DLD1 (cell line): ENCODE data around the gene CACNA2D2.

Experiments used
- in situ Hi-C: cut with HindIII; loops from 2 replicates; pipeline ENCODE4 v1.10.0; 2017; ENCODE audit warnings: low sequenced_read_pairs

Gene CACNA2D2

DNA sequence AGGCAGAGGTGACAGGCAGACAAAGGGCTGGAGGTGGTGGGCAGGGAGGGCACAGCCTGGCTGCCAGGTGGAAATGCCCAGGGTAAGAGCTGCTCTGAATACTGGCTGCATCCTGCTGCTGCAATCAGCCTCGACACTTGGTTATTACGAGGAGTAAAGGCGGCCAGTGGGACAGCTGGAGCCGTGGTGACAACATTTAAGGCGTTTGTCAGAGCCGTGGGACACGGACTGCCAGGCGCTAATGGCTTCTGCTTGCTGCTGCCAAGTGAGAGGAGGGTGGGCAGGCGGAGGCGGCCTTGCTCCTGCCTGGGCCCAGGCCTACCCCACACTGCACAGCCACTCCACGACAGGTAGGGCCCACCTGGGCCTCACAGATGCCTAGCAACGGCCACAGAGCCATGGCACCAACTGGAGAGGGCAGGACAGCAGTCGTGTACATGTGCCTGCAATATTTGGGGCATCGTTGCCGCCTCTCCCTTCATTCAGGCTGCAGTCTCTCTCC is 94.9 kb downstream of the CACNA2D2 start:
- in situ Hi-C loops = no loop called here

DNA sequence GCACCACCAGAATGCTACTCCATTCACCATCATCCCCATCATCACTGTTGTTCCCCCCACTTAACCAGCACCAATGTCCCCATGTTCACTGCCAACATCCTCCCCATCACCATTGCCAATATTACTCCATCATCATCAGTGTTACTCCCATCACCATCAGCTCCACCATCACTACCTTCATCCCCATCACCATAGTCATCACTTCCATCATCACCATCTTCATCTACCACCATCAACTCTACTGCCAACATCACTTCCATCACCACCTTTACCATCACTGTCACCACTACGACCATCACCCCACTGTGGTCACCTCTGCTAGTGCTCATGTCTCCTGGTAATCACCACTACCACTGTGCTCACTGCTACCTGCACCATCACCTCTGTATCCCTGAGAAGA is 96.9 kb downstream of the CACNA2D2 start:
- in situ Hi-C loops = no loop called here

DNA sequence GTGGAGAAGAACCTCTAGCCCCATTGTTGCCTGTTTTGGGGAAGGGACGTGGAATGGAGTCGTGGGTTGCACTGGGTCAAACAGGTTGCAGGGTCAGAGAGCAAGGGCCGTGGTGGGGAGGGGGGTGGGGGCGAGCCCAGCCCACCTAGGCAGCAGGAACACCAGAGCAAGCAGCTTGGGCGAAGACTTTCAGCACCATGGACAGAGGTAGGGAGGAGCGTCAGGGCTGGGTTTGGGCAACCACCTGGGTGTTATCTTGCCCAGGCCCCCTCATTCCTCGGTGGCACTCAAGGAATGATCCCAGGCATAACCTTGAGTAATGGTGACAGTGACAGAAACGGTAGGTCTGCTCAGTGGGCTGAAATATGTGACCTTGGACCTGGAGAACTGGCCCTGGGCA is 98.2 kb downstream of the CACNA2D2 start:
- in situ Hi-C loops = no loop called here

GRCh38 chr3:50401978-50402595 is 101.3 kb downstream of the CACNA2D2 start:
- in situ Hi-C loops = no loop called here

- in situ Hi-C loops = no loop called here
Measured at GRCh38 chr3:50396502-50396901, 106.9 kb downstream of the CACNA2D2 start.

DNA sequence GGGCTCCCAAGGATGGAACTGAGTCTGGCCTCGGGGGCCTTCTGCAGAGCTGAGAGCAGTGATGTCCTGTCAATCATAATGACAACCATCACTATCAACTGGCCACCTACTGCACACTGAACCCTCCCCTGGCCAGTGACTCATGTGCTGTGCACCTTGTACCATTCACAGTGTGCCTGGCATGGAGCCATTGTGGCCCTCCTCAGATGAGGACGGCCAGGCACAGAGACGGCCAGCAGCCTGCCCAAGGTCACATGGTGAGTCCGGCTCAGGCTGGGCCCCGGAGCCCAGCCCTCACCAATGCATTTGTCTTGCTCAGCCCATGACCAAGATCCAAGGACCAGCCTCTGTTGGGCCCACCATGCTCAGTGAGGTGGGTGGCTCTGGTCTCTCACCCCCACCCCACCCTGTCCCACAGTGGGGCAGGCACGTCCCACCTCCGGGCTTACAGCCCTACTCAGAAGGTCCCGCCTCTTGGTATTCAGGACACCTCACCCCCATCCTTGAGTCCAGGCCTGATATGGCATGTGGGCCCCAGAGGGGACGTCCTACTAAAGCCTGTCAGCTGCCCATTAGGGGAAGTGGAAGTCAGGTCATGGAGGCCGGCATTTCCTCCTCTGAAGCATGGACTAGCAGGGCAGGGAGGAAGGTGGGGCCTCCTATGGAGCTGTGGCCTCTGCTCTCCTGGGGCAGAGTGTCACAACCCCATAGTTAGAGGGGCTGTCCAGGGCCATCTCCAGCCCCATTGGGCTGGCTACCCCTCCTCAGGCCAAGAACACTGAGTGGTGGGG is 108.2 kb downstream of the CACNA2D2 start:
- in situ Hi-C loops = no loop called here

- in situ Hi-C loops = no loop called here
Measured at GRCh38 chr3:50393061-50393460, 110.4 kb downstream of the CACNA2D2 start.

DNA sequence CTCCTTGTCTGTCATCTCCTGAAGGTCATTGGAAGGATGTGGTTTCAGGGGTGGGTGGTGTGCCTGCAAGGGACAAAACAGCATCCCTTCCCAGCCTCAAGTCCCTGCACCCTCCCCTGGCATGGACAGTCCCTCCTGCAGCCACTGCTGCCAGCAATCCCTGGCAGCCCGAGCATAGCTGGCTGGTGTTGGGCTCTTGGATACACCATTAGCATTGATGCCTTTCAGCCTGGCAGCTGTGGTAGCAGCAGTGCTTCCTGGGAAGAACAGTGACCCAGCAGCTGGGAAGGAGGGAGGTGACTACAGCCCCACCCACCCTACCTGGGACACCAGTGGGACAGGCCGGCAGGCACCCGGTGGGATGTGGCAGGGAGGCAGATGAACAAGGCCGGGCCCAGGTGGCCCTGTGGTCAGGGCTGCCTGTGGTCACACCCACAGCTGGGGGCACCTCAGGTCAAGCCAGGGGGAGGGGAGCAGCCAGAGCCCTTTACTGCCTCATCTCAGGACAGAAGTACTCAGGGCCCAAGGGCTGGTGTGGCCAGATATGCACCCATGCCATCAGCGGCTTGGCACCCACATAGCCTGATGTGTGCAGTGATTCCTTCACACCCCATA is 111.2 kb downstream of the CACNA2D2 start:
- in situ Hi-C loops = no loop called here

DNA sequence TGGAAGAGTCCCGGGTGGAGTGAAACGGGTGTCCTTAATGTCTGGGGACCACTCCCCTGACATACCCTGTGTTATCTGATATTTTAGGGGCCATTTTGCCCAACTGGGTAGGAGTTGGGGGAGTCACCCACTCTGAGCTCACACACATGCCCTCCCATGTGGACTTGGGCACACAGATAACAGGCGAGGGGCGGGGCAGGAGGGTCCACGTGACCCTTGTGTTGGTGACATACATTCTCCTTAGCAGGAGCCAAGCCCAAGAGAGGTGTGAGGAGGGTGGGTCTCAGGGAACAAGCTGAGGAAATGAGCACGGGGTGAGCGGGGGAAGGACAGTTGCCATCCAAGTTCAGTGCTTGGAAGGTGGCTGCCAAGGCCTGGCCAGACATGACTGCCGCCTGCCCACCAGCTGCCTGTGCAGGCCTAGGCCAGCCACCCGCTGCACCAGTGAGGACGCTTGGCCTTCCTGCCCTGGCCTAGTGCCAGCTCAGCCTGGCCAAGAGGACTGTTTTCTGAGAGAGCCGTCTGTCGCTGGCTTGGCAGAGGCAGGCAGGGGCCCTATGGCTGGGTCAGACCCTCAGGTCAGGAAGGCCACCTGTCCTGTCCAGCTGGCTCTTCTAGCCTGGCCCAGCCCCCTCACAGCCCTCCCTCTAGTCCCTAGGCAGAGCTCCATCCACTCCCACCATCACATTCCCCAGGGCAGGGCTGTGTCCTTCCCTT is 112.8 kb downstream of the CACNA2D2 start:
- in situ Hi-C loops = no loop called here

GRCh38 chr3:50389414-50389767 is 114.0 kb downstream of the CACNA2D2 start:
- in situ Hi-C loops = no loop called here

DNA sequence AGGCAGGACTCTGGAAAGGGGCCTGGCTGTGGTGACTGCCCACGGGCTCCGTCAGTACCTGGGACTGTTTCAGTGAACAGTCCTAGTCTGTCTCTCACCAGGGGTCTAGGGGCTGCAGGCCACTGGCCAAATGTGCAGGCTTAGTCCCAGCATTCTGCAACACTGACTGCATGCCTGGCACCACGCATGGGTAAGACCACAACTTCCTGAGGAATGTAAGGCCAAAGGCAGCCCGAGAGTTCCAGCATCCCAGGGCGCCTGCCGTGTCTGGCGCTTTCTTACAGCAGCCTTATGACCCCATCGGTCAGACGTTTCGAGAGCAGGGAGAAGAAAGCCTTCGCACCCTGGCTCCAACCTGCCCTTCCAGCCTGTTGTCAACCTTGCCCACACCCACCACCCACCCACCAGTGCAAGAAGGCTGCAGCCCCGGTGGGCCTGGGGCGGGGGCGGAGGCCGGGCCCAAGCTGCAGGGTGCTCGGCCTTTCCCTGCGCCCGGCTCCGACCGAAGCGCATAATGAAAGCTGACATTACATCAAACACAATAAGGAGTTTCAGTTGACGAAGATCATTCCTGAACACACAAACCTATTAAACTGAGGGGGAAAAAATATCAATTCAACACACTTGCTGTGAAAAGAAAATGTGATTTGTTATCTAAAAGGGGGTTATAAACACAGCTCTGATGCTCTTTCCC is 114.6 kb downstream of the CACNA2D2 start:
- in situ Hi-C loops = no loop called here

DNA sequence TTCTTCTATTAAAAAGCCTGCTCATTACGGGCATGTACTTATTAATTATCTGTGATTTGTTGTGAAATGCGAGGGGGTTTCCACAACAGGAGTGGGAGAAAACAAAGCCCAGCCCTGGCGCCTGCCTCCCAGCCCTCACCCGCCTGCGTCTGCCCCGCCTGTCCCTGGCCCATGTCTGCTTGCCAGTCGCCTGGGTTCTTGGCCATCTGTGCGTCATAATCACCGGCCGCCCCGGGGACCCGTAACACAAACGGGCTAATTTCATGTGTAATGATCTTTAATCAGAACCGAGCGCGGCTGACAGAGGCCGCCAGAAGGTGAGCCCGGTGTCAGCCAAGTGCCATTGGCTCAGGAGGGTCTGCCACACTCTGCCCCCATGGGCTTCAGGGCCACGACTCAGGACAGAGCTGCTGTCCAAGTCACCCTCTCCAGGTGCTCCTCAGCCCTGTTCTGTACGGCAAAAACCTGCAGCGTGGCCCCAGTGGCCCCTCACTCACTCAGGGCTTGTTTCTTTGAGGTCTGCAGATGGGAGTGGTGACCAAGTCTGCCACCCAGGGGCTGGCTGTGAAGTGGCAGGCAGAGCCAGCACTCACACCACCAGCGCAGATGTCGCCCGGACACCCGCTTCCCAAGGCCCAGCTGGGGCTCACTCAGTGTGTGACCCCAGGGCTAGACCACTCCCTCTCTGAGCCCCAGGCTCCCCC is 115.3 kb downstream of the CACNA2D2 start:
- in situ Hi-C loops = no loop called here

DNA sequence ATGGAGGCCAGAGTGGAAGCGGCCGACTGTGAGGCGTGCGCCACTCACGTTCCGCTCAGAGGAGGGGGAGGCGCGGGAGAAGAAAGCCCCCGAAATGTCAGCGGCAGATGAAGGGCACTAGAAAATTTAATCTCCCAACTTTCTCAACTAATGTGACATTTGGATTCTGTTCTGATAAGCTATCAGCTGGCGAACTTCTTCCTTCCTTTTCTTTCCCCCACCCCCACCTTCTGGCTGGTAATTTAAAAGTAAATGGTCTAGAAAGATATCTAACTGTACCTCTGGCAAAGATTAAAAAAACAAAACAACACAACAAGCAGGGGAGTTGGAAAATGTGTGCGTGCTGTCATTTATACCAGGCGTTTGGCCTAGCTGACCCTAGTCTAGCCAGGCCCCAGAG is 117.7 kb downstream of the CACNA2D2 start:
- in situ Hi-C loops = no loop called here

- in situ Hi-C loops = no loop called here
Measured at GRCh38 chr3:50383750-50384149, 119.7 kb downstream of the CACNA2D2 start.

- in situ Hi-C loops = no loop called here
Measured at GRCh38 chr3:50382722-50383121, 120.7 kb downstream of the CACNA2D2 start.

- in situ Hi-C loops = no loop called here
Measured at GRCh38 chr3:50381383-50381782, 122.1 kb downstream of the CACNA2D2 start.

- in situ Hi-C loops = no loop called here
Measured at GRCh38 chr3:50380405-50381085, 122.9 kb downstream of the CACNA2D2 start.

- in situ Hi-C loops = no loop called here
Measured at GRCh38 chr3:50378757-50379156, 124.7 kb downstream of the CACNA2D2 start.

GRCh38 chr3:50378024-50378423 is 125.4 kb downstream of the CACNA2D2 start:
- in situ Hi-C loops = no loop called here
